Hepatocyte (in vitro differentiated cells): ENCODE data around the gene INTU. TPM values are rescaled to one million over a fixed set of nuclear protein-coding genes. Genes with fewer than 3 reads are reported as not detected.

Experiments used
- DNase-seq: peaks from one replicate; pipeline ENCODE4 v3.0.0-alpha.2; 2016; ENCODE audit warnings: low spot score
- H2AFZ ChIP-seq: fragments of 200-600 bp; sonication (generic); 2 replicates; pipeline ENCODE4 v1.6.0; 2016; ENCODE audit warnings: antibody characterized with exemption, mild to moderate bottlenecking
- H3K27ac ChIP-seq: fragments of 200-600 bp; sonication (generic); 2 replicates; pipeline ENCODE4 v1.5.1; 2016; ENCODE audit warnings: mild to moderate bottlenecking
- H3K27me3 ChIP-seq: fragments of 200-600 bp; sonication (generic); 2 replicates; pipeline ENCODE4 v1.6.1; 2016
- H3K36me3 ChIP-seq: fragments of 200-600 bp; sonication (generic); replicated peaks from 2 replicates; pipeline ENCODE4 v1.5.1; 2016; ENCODE audit warnings: low read depth; ENCODE audit not compliant: insufficient read depth
- H3K4me1 ChIP-seq: fragments of 200-600 bp; sonication (generic); 2 replicates; pipeline ENCODE4 v1.5.1; 2016; ENCODE audit warnings: mild to moderate bottlenecking, moderate library complexity; ENCODE audit not compliant: insufficient read depth
- H3K4me2 ChIP-seq: fragments of 200-600 bp; sonication (generic); 2 replicates; pipeline ENCODE4 v1.6.0; 2016
- H3K4me3 ChIP-seq: fragments of 200-600 bp; sonication (generic); 2 replicates; pipeline ENCODE4 v1.5.1; 2016; ENCODE audit warnings: mild to moderate bottlenecking
- H3K79me2 ChIP-seq: fragments of 200-600 bp; sonication (generic); 2 replicates; pipeline ENCODE4 v1.6.0; 2017; ENCODE audit warnings: mild to moderate bottlenecking
- H3K9me2 ChIP-seq: fragments of 200-600 bp; sonication (generic); replicated peaks from 2 replicates; pipeline ENCODE4 v1.6.0; 2017; ENCODE audit warnings: mild to moderate bottlenecking; ENCODE audit not compliant: insufficient read depth
- H3K9me3 ChIP-seq: fragments of 200-600 bp; sonication (generic); 2 replicates; pipeline ENCODE4 v1.5.1; 2016; ENCODE audit warnings: low read depth, mild to moderate bottlenecking
- H4K20me1 ChIP-seq: fragments of 200-600 bp; sonication (generic); 2 replicates; pipeline ENCODE4 v1.6.0; 2016; ENCODE audit warnings: mild to moderate bottlenecking; ENCODE audit not compliant: insufficient read depth, poor library complexity, severe bottlenecking
- CTCF ChIP-seq: fragments of 200-600 bp; sonication (generic); IDR thresholded peaks from 2 replicates; pipeline ENCODE4 v1.5.1; 2016; ENCODE audit warnings: antibody characterized with exemption, mild to moderate bottlenecking; ENCODE audit not compliant: poor library complexity
- EZH2 ChIP-seq: fragments of 200-600 bp; sonication (generic); IDR thresholded peaks from 2 replicates; pipeline ENCODE4 v1.6.1; 2016; ENCODE audit warnings: antibody characterized with exemption, mild to moderate bottlenecking, borderline replicate concordance
- EZH2phosphoT487 ChIP-seq: fragments of 200-600 bp; sonication (generic); IDR thresholded peaks from one replicate; pipeline ENCODE4 v1.6.1; 2018; ENCODE audit warnings: antibody characterized with exemption, mild to moderate bottlenecking, low read depth, moderate library complexity; ENCODE audit not compliant: unreplicated experiment, severe bottlenecking
- WGBS: methylation state at CpG from one replicate; pipeline ENCODE4 v1.1.6; 2016; ENCODE audit warnings: low lambda C conversion rate; ENCODE audit errors: missing lambda C conversion rate; 5-methylcytosine and 5-hydroxymethylcytosine counted together
- polyA plus RNA-seq: library from polyadenylated mRNA; unstranded; fragments of >200 nt; fragmentation: Nextera tagmentation; extraction: Ambion mirVana; gene quantifications from 2 replicates; pipeline ENCODE4 v1.2.1, GENCODE V29; 2016
- total RNA-seq: library from RNA; depleted of rRNA; stranded (reverse); fragments of >200 nt; gene quantifications from 2 replicates; pipeline ENCODE4 v1.2.3, GENCODE V29; 2014

INTU gene
- total and polyA plus RNA-seq, 2 experiments from 2014 or later, result 2.3 to 9.2 TPM

GRCh38 chr4:127634181-127634580 lies 1.4 kb downstream of the INTU start:
- 83% methylated on average over 3 of the region's 3 CpGs for WGBS
- H3K4me2 ChIP-seq, result peak overlapping the region; percentile 75

GRCh38 chr4:127641524-127641923 lies 8.8 kb downstream of the INTU start:
- Histone ChIP-seq H2AFZ (no peak overlapping the region), H3K27ac (no peak overlapping the region), H3K9me3 (no peaks in the 10 kb centered on the region), H3K79me2 (no peaks in the 10 kb centered on the region), H3K4me2 (no peak overlapping the region), H3K9me2 (no peaks in the 10 kb centered on the region), H3K27me3 (no peaks in the 10 kb centered on the region), H3K4me1 (no peaks in the 10 kb centered on the region), H4K20me1 (no peaks in the 10 kb centered on the region), H3K36me3 (no peaks in the 10 kb centered on the region), H3K4me3 (no peak overlapping the region)
- WGBS, result 92% methylated on average over 4 of the region's 4 CpGs
- no peak for DNase-seq
- TF ChIP-seq EZH2 (no peak), CTCF (no peak), EZH2phosphoT487 (no peak)

More at GRCh38 chr4:127634181-127634580, 1.4 kb downstream of the INTU start:
- Histone ChIP-seq H3K4me1 (no peaks in the 10 kb centered on the region), H4K20me1 (no peaks in the 10 kb centered on the region), H3K79me2 (no peaks in the 10 kb centered on the region), H3K9me2 (no peaks in the 10 kb centered on the region), H3K27me3 (no peaks in the 10 kb centered on the region), H3K27ac (no peak overlapping the region), H2AFZ (no peak overlapping the region), H3K9me3 (no peaks in the 10 kb centered on the region), H3K4me3 (no peak overlapping the region), H3K36me3 (no peaks in the 10 kb centered on the region)
- no peak for TF ChIP-seq EZH2
- no peak for TF ChIP-seq CTCF
- TF ChIP-seq EZH2phosphoT487, result no peak
- DNase-seq, result no peak

GRCh38 chr4:127642169-127642568 lies 9.4 kb downstream of the INTU start:
- H3K79me2 ChIP-seq, result no peaks in the 10 kb centered on the region
- no peak overlapping the region for H2AFZ ChIP-seq
- no peaks in the 10 kb centered on the region for H4K20me1 ChIP-seq
- no peak for DNase-seq
- H3K9me3 ChIP-seq, result no peaks in the 10 kb centered on the region
- no peaks in the 10 kb centered on the region for H3K36me3 ChIP-seq
- TF ChIP-seq CTCF (no peak), EZH2 (no peak)
- H3K4me3 ChIP-seq, result no peak overlapping the region
- H3K4me1 ChIP-seq, result no peaks in the 10 kb centered on the region
- no peak overlapping the region for H3K4me2 ChIP-seq
- H3K9me2 ChIP-seq, result no peaks in the 10 kb centered on the region
- H3K27me3 ChIP-seq, result no peaks in the 10 kb centered on the region
- no peak overlapping the region for H3K27ac ChIP-seq

GRCh38 chr4:127643791-127644190 lies 11.0 kb downstream of the INTU start:
- no peaks in the 10 kb centered on the region for H3K79me2 ChIP-seq
- no peak overlapping the region for H3K4me3 ChIP-seq
- no peak overlapping the region for H3K27ac ChIP-seq
- no peak for DNase-seq
- no peaks in the 10 kb centered on the region for H3K9me3 ChIP-seq
- H3K36me3 ChIP-seq, result no peaks in the 10 kb centered on the region
- TF ChIP-seq CTCF (no peak), EZH2phosphoT487 (no peak), EZH2 (no peak)
- no peaks in the 10 kb centered on the region for H3K27me3 ChIP-seq
- H3K4me1 ChIP-seq, result no peaks in the 10 kb centered on the region
- H3K9me2 ChIP-seq, result no peaks in the 10 kb centered on the region
- no peak overlapping the region for H2AFZ ChIP-seq
- H3K4me2 ChIP-seq, result no peak overlapping the region
- no peaks in the 10 kb centered on the region for H4K20me1 ChIP-seq
- WGBS, result 97% methylated on average over 4 of the region's 4 CpGs
